SW 1271 (cell line): ENCODE data around the gene DCAF11.
A peak's percentile ranks its signal among the peaks of the same experiment; 100 is the strongest.
"Not testable (repeated sequence)": the region's sequence is repeated elsewhere in the genome, so short reads cannot be mapped to it uniquely, and the experiment has no call there.

Experiments
- DNase-seq, 2 experiments: peaks; one replicate each; lab custom pipeline; 2025; lab: John Stamatoyannopoulos, UW

DCAF11 gene

DNA sequence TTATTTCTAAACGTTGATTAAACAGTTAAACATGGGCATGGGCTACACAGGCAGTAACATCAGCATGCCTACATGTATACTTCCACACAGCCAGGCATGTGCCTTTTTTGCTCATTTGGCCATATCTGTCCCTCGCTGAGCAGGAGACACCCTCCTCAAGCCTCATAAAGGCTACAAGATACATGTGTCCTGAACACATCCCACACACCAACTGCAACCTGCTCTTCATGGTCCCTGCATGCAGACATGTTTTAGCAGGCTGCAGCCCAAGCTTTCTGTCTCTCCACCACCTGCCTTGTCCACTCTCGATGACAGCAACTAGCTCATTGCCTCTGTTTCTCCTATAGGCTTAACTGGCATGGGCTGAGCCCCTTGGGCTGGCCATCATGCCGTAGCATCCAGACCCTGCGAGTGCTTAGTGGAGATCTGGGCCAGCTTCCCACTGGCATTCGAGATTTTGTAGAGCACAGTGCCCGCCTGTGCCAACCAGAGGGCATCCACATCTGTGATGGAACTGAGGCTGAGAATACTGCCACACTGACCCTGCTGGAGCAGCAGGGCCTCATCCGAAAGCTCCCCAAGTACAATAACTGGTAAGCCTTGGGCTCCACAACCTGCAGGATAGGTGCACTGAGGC is 17.9 kb upstream of the DCAF11 start:
- no peak for DNase-seq

DNA sequence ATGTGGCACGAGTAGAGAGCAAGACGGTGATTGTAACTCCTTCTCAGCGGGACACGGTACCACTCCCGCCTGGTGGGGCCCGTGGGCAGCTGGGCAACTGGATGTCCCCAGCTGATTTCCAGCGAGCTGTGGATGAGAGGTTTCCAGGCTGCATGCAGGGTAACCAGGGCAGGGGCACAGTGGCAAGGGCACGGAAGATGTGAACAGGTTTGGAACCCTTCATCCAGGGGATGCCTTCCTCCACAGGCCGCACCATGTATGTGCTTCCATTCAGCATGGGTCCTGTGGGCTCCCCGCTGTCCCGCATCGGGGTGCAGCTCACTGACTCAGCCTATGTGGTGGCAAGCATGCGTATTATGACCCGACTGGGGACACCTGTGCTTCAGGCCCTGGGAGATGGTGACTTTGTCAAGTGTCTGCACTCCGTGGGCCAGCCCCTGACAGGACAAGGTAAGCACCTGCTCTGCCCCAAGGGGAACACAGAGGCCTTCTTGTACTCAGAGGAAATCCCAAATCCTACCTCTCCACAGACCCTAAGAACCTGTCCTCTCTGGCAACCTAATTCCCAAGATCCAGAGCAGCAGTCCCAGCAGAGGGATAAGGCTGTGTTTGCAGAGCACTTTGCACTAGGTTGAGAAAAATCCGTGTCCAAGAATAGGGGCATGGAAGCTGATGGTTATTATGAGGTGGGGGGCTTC is 16.2 kb upstream of the DCAF11 start:
- DNase-seq = no peak

DNA sequence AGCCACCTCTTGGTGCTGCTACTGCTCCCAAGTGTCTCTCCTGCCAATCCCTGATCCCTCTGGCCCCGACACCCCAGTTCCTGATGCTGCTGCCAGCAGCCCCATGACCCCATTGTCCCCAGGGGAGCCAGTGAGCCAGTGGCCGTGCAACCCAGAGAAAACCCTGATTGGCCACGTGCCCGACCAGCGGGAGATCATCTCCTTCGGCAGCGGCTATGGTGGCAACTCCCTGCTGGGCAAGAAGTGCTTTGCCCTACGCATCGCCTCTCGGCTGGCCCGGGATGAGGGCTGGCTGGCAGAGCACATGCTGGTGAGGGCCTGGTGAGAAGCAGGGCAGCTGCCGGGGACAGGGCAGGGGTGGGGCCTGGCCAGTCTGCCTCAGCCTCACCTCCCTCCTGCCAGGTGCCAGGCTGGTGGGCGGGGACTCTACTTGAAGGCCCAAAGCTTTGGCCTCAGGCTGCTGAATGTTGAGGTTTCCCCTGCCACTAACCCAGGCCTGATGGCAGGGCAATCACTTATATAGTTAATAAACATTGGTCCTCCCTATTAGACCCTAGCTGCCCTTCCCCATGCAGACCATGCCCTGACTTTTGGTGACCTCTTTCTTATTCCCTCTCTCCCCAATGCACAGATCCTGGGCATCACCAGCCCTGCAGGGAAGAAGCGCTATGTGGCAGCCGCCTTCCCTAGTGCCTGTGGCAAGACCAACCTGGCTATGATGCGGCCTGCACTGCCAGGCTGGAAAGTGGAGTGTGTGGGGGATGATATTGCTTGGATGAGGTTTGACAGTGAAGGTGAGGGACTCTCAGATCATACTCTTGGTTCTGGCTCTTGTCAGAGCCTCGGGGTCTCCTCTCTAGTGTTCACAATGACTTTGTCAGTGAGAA is 15.4 kb upstream of the DCAF11 start:
- no peak for DNase-seq

DNA sequence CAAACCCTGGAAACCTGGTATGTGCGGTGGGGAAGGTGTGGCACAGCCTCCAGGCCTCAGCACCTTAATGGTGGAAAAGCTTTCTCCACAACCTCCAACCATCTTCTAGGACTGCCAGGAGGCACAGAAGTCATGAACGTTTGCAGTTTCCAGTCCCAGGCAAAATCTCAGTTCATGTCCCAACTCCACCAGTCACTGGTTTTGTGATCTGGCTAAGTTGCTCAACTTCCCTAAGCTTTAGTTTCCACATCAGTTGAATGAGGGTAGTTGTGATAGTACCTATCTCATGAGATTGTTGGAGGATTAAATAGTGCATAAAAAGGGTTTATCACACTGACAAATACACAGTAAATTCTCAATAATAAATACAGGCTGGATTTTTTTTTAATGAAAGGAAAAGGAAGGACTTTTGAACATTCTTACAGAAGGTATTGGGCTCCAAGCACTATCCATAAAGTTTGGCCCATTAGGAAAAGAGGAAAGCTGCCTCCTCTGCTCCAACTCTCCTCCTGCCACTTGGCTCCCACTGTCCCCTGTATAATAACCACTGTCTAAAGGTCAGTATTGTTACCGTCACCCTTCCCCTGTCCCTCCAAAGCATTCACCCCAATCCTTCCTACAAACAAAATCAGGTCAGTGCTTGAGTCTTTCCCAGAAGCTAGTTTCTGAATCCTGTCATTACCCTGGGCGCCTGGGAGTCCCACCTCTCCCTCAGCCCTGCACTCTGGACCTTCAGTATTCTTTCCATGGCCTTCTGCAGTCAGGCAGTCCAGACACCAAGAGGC is 14.2 kb upstream of the DCAF11 start:
- no peak for DNase-seq

DNA sequence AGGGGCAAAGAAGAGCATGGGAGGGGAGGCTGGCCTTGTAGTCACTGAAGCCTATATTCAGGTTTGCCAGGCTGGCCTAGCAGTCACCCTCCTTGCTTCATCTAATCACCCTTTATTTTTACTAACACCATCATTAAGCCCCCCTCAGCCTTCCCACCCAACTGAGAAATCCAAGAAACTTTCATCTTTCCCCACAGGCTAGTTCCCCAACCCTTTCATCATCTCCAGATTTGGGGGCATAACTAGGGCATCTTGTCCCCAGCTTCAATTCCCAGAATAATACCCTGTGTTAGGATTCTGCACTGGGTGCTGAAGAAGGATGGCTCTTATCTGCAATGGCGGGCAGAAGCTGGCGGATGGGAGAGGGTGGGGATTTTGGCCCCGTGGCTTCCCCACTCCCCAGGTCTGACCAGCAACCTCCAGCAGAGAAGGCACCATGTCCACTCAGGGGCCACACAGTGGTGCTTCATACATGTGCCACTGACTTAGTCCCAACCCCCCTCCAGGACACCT is 13.5 kb upstream of the DCAF11 start:
- DNase-seq = no peak

DNA sequence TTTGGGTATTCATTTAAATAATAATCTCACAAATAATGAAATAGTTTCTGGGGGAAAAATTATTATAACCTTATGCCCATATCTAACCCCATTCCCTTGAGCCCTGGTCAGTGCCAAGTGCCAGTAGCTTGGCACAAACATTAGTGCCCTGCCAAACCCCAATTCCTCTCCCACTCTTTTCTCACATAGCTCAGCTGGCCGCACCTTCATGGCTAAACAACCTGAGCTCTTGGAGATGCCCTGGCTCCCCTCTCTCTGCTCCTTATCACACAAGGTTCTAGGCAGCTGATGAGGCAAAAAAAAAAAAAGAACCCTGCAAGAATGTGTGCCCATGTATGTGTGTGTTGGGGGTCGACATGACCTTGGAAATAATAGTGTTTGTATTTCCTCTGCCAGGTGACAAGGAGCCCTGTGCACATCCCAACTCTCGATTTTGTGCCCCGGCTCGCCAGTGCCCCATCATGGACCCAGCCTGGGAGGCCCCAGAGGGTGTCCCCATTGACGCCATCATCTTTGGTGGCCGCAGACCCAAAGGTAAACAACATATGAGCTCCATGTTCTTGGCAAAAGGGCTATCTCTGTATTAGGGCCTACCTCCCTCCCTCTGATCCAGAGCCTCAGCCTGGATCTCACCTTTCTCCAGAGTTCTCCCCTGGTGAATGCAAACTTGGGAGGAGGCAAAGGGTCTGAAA is 12.1 kb upstream of the DCAF11 start:
- no peak for DNase-seq

DNA sequence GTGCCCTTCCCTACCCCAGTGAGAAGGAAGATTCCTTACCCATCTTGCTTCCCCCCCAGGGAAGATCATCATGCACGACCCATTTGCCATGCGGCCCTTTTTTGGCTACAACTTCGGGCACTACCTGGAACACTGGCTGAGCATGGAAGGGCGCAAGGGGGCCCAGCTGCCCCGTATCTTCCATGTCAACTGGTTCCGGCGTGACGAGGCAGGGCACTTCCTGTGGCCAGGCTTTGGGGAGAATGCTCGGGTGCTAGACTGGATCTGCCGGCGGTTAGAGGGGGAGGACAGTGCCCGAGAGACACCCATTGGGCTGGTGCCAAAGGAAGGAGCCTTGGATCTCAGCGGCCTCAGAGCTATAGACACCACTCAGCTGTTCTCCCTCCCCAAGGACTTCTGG is 11.1 kb upstream of the DCAF11 start:
- DNase-seq = no peak

DNA sequence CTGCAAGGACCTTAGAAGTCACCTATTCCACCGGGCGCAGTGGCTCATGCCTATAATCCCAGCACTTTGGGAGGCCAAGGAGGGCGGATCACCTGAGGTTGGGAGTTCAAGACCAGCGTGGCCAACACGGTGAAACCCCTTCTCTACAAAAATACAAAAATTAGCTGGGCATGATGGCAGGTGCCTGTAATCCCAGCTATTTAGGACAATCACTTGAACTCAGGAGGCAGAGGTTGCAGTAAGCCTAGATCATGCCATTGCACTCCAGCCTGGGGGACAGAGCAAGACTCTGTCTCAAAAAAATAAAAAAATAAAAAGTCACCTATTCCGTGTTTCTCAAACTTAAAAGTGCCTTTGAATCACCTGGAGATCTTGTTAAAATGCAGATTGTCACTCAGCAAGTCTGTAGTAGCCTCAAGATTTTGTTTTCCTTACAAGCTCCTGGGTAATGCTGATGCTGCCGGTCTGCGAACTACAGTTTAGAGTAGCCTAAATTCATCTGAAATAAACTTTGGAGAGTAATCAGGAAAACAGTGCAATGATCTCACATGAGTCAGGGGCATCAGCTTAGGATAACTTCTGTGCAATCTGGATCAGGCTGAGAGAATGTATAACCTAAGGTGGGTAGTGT is 8.9 kb upstream of the DCAF11 start:
- not testable (repeated sequence) for DNase-seq

DNA sequence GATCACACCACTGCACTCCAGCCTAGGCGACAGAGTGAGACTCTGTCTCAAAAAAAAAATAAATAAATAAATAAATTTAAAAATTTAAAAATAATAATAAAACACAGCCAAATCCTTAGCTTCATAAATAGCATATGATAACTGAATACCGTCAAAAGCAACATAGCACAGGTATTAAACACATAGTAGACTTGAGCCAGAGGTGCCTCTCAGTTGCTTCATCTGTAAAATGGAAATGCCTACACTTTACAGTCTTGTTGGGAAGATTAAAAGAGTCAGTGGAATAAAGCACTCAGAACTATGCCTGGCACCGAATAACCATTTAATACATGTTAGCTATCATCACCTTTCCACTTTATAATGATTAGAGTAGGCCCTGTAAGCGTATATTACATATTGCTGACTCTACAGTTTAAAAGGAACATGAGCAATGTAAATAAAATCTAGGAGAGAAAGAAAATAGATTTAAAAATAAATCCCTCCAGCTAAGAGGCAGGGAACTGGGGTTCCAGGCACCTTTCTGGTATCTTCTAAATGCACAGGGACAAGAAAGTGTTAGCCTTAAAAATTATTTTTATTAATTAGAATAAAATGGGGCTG is 7.8 kb upstream of the DCAF11 start:
- DNase-seq = no peak

DNA sequence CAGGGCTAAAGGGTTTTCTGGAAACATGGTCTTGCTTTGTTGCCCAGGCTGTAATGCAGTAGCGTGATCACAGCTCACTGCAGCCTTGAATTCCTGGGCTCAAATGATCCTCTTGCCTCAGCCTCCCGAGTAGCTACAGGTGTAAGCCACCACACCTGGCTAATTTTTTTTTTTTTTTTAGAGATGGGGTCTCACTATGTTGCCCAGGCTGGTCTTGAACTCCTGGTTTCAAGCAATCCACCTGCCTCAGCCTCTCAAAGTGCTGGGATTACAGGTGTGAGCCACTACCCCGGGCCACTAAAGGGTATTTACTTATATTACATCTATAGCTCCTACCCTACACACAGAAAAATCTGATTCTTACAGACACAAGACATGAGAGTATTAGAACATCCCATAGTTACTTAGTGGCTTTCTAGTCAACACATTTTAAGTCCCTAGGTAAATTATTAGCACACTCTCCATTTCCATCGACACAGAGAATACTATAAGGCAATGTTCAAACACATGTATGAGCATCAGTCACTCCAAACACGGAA is 6.2 kb upstream of the DCAF11 start:
- no peak for DNase-seq

DNA sequence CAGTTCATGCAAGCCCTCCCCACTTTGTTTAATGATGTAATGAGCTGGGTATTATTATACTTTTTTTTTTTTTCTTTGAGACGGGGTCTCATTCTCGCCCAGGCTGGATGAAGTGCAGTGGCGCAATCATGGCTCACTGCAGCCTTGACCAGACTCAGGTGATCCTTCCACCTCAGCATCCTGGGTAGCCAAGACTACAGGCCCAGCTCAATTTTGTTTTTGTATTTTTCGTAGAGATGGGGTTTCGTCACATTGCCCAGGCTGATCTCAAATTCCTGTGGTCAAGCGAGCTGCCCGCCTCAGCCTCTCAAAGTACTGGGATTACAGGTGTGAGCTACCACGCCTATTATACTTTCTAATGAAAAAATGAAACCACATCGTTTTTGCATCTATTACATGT is 4.5 kb upstream of the DCAF11 start:
- DNase-seq = no peak

DNA sequence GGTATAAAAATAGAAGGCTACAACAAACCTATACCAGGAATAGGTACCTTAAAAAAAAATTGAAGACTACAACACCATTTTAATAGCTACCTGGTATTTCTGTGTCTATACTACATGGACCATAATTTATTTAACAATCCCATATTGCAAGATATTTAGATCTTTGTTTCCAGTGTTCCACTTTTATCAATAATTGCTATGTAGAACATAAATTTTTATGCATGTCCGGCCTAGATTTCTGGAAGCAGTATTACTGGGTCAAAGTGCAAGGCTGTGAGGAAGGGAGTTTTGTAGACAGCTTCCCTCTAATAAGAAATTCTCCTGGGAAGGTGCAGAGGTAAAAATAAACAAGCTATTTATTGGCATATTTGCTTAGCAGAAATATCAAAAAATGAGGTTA is 4.1 kb upstream of the DCAF11 start:
- no peak for DNase-seq

DNA sequence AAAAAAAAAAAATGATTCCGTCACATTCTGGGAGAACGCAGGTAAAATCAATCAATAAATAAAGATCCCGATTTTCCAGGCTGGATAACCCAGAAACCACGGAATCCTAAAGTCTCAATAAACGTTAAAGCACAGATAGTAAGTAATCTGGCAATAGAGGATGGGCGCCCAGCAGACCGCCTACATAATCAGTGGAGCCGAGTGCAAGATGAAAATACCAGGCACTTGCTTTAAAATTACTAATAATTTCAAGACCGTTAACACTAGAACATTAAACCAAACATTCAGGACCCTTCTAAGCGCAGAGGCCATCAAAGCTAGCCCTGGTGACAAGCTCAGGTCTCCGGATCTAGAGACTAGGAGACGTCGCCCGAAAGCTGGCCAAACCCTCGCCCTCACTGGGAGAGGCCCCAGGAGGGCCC is 1.2 kb upstream of the DCAF11 start:
- no peak for DNase-seq

DNA sequence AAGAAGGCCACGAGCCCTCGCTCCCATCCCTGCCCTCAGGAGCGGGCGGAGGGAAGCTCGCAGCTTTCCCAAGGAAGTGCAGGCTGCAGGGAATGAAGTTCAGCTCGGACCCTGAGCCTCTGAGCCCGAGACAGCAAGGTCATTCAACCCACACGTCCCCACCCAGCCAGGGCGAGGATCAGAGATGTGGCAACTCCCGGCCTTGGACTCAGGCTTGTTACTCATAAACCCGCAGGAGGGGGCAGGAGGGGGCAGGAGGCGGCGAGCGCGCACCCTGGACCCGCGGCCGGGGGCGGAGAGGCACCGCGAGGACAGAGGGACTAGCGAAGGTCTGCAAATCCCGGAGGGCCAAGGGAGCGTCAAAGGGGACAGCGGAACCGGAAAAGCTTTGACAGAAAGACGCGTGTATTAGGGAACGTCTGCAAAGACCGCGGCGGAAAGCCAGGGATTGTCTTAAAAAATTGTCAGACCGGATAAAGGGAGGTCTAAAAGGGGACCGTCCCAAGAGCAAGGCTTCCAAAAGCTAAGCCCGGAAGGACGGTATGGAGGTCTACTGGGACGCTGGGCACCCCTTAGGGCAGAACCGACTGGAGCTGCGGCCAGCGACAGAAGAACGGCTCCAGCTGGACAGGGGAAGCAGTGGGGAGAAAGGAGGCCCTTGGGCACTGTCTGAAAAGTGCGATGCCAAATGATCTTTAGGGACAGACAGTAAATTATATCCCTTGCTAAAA is 611 bp upstream of the DCAF11 start:
- peak; percentile 87 to 95 for DNase-seq

DNA sequence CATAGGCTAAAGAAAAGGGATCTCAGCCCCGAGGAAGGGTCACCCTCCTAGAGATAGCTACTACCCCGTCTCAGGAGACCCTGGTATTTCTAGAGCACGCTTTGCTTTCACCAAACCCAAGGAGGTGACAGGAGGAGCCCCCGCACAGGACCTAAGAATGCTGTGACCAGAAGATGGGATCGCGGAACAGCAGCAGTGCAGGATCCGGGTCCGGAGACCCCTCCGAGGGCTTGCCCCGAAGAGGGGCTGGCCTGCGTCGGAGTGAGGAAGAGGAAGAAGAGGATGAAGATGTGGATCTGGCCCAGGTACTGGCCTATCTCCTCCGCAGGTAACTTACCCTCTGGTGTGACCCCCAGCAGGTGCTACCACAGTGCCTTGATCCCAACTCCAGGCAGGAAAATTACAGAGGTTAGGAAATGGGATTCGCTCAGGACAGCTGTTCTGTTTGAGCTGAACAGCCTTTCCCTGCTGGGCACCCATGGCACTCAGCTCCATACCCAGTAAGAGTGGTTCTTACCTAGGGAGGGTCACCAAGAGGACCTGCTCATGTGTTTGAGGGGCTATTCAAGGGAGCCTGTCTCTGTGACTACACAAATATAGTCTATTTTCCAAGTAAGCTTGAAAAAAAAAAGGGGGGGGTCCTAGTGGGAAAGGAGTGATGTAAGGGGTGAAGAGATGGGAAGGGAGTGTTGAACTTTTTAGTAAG is 998 bp downstream of the DCAF11 start:
- no peak for DNase-seq

DNA sequence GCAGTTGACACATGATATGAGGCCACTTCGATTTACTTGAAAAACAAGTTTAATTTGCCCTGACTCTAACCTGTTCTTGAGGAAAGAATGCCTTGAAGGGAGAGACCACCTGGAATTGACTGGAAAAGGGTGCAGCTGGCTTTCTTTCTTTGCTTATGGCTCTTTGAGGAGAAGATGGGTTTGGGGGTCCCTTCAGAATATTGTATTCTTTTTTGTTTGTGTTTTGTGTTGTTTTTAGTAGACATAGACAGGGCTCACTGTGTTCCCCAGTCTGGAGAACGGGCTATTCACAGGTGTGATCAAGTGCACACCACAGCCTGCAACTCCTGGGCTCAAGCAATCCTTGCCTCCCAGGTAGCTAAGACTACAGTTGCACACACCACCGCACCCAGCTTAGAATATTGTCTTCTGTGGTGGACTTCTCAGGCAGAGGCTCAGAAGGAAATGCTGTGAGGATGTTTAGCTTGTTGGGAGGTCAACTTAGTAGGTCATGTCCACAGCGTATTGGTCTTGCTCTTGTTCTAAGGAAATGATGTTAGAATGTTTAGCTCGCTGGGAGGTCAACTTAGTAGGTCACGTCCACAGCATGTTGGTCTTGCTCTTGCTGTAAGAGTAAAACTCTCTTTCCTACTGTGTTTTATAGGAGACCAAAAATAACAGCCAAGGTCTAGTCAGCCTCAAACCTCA is 1.7 kb downstream of the DCAF11 start:
- no peak for DNase-seq

DNA sequence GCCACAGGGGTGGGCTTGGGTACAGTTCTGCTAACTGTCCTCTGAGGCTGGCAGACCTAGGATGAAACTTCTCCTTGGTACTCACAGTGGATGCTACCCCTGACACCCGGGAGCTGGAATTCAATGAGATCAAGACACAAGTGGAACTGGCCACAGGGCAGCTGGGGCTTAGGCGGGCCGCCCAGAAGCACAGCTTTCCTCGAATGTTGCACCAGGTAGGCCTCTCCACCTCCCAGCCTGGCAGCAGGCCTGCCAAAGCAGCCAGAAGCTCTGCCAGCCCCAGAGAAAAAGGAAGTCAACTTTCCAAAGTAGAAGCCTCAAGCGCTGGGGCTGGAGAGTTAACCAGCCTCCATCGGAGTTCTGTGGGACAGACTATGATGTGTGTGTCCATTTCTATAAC is 2.6 kb downstream of the DCAF11 start:
- no peak for DNase-seq

DNA sequence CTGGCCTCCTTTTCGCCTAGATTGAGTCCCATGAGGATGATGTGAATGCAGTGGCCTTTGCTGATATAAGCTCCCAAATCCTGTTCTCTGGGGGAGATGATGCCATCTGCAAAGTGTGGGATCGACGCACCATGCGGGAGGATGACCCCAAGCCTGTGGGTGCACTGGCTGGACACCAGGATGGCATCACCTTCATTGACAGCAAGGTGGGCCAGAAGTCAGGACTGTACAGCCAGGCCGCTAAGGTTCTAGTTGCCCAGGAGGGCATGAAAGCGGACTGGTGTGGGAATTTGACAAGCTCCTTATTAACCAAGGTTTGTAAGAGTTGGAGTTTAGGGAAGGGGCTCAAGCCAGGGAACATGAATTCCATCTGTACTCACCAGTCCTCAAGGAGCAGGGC is 5.1 kb downstream of the DCAF11 start:
- no peak for DNase-seq
